GM04504 (cell line): ENCODE results near the gene SLC39A11.

Experiments used
- DNase-seq: peaks from one replicate; pipeline ENCODE4 v3.0.0-alpha.2; 2012; ENCODE audit warnings: low read depth

SLC39A11 gene

DNA sequence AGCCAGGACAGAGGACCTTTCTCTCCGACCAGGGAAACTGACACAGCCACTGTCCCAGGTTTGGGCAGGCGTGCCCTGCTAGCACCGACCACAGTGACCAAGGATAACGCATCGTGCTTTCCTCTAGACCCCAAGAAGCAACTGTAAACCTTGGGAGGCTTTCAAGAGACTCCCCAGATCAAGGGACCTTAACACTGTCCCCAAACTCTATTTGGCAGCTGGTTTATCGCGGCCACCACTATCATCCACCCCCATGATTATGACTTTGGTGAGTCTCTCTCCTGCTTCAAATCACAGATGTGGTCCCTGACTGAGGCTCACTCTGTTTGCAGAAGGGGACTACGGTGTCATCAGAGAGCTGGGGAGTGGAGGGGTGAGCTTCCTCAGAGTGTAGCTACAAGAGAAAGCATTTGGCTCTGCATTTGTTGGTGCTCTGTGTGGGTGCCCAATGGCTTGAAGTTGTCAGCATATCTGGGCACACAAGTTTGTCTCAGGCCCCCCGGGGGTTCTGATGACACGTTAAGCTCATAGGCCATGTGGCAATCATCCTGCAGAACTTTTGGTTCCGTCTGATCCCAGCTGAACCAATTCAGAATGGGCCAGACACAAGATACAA is 408.0 kb downstream of the SLC39A11 start:
- no peak for DNase-seq

DNA sequence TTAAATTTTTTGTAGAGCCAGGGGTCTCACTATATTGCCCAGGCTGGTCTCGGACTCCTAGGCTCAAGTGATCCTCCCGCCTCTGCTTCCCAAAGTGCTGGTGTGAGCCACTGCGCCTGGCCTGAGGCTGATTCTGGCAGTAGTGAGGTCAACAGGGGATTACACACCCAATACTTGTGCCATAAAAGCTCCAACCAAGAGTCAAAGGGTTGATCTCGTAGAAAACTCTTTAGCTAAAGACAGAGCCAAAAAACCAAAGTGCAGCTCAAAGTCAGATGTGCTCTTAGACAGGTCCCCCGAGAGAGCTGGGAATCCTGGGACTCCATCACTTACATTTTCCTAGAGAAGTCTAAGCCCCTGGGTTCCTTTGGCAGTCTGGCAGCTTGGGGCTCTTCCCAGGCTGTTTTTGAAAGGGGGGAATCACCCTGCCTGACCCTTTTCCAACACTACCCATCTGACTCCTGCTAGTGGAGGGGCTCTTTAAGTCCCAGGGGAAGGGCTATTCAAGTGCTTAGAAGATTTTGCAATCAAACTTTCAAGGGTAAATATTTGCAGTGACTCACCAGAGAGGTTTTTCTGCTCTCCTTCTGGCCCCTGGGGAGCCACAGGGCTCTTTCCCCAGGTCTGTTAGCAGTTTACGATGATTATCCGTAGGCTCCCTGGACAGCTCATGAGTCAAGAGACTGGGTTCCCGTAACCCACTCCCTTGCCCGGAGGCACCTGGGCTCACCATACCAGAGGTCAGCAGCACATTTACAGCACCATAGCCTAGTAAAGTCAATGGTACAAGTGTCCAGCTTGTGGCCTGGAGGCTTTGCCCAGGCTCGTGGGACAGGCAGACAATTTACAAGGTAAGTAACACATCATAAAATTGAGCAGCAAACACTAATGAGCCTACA is 408.7 kb downstream of the SLC39A11 start:
- DNase-seq = peak; percentile 91

DNA sequence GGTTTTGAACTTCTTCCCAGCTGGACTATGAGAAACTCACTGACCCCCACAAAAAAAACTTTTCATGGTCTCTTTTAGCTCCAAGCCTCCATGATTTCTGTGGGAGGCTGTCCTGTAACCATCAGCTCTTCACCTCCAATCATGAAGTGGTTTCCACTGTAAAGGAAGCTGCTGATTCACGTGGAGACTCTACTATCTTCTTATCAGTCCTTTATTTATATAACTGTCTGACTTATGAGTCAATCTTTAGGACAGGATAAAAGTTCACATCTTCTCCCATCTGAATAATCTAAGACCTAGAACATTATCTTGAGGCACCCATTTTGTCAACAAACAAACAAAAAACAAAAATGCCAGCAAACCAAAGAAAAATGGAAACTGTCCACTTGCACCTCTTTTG is 409.9 kb downstream of the SLC39A11 start:
- no peak for DNase-seq

DNA sequence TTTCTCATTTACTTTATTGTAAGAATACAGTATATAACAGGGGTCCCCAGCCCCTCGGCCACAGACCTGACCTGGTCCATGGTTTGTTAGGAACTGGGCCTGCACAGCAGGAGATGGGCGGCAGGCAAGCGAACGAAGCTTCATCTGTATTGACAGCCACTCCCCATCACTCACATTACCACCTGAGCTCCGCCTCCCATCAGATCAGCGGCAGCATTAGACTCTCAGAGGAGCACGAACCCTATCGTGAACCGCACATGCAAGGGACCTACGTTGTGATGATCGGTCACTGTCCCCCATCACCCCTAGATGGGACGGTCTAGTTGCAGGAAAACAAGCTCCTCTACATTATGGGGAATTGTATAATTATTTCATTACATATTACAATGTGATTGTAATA is 410.6 kb downstream of the SLC39A11 start:
- DNase-seq = no peak

DNA sequence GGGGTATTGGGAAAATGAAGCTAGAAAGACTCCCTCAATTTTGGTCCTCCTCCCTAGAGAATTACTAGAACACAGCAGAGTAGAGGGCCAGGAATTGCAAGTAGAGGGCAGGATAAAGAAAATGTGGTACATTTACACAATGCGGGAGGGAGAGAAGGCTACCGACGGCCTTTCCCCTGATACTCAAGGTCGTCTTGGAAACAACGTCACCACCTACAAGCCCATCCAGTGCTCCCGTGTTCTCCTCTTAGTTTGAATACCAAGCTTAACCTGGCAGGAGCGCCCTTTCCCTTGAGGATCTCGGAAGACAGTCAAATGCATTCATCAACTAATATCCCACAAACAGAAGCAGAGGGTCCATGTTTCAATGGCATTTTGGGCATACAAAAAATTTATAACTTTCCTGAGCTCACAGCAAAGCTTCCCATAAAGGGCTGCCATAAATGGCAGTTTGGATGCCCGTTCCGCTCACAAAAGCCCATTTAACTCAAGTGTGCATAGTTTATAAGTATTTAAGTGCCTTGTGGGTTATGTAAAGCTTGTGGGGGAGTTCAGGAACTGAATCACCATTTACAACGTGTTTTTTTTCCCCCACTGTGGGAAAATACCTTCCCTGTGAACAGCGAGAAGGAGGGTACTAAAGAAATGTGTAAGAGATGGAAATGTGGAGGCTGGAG is 414.6 kb downstream of the SLC39A11 start:
- no peak for DNase-seq

DNA sequence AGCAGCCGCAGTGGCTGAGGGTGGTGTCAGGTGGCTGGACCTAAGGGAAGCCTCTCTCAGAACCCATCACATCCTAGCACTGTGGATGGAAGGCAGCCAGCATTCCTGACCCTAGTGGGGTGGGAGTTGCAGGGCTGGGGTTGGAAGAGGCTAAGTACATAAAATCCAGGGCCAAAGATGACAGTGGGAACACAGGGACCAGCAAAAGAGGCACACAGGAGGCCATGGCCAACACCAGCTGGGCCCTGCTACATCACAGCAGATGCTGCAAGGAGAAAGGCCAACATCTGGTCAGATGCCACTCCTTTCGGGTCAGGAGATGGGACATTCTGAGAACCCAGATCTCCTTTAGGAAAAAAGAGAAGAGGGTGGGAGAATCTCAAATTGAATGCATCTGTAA is 415.4 kb downstream of the SLC39A11 start:
- DNase-seq = no peak

DNA sequence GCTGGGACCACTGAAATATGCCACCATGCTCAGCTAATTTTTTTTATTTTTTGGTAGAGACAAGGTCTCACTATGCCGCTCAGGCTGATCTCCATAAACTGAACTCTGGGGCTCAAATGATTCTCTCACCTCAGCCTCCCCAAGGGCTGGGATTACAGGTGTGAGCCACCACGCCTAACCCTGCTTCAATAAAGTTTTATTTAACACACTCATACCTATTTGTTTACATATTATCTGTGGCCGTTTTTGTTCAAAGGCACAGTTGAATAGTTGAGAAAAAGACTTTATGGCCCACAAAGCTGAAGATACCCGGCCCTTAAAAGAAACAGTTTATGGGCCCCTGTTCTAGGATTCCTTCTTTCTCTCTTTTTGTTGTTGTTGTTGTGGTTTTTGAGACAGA is 419.8 kb downstream of the SLC39A11 start:
- no peak for DNase-seq

DNA sequence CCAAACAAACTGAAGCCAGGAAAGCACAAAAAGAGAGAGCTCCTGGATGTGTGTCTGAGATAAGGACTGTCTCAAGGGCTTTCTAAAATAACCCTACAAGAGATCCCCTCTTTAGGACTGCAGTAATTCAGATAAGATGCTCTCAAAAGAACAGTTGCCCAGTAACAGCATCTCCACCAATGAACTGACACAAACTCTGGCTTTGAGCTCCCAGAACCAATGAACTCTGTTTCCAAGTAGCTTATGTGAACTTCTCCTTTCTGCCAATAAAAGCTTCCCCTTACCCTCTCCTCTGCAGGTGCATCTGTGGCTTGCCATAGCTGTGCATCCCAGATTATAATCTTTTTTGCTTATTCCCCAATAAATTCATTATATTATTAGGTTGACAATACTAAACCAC is 421.5 kb downstream of the SLC39A11 start:
- no peak for DNase-seq

DNA sequence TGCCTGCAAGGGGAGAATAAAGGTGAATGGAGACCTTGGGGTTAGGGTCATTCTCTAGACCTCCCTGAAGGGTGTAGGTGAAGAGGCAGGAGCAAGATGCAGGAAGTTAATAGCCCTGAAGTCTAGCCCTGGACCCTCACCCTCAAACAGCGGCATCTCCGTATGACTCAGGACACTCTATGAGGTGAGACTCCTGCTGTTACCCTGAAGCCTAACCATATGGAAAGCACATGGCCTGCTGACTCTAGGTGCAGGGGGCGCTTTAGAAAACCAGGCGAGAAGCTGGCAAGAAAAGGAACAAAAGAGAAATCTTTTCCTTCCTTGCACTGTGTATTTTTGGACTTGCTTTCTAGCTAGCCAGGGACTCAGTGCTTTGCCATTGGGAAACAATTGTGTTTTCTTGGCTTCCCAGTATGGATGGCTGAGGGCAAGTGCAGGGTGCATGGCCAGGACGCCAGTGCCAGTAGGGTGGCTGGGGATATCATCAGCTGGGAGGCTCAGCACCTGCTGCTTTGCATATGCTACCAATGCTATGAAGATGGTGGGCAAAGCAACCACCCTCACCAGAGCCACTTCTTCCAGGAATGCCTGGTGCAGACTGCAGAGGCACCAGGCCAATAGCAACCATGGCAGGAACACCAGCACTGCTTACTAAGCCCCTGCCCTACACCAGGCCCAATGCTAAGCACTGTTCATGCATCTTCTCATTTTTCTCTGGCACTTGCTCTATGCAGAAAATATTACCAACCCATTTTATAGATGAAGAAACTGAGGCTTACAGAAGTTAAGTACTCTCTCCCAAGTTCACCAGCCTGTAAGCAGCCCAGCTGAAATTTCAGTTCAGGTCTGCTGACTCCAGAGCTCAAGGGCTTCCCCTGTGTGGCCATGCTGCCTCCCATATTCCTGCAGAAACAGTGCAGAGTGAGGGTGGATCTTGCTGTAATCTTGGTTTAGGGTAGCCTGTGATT is 425.1 kb downstream of the SLC39A11 start:
- DNase-seq = no peak

DNA sequence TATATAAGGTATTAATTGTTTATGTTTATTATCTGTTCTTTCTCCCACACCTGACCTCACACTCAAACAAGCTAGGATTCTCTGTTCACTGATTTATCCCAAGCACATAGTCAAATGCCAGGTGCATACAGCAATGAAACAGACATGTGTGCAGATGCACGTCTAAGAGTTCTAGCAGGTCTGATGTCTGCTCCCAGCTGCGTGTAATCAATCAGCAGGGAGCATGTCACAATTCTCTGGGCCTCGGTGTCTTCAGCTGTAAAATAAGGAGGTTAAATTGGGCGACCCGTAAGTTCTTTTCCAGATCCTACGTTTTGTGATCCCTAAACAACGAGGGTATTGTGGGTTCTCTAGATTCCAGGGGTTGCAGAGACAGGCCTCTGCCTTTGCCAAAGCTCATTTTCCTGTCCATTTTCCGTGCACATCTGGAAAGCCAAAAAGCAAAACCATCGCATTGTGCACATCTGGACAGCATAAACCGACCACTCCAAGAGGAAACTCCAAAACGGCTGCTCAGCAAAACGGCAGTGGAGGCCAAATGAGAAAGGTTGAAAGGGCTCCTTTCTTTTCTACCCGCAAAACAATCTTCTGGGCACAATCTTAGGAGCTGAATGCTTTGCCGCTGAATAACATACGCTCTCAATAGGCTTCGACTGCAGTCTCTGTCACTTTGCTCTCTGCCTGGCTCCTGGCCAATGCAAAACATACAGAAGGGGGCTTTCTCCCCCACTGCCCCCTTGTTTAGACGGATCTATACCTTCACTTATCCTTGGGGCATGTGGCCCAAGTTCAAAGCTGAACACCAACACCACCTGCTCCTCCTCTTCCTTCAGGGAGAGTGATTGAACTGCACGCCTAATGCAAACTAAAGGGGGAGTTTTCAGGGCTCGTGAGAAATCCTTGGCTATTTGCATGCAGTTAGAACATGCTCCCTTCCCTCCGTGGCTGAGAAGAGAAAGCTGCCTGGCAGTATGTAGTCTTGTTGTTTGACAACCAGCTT is 426.3 kb downstream of the SLC39A11 start:
- no peak for DNase-seq

DNA sequence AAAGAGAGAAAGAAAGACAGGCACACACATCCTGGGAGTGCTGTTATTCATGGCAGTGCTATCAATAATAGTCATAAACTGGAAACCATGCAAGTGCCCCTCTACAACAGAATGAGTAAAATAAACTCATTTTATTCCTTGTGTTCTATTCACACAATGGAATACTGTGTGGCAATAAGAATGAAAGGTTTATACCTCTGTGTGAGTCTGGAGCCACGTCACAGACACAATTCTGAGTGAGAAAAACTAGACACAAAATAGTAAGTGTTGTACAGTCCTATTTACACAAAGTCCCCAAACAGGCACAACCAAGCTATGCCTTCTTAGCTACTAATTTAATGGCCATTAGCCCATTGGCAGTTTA is 429.7 kb downstream of the SLC39A11 start:
- no peak for DNase-seq

DNA sequence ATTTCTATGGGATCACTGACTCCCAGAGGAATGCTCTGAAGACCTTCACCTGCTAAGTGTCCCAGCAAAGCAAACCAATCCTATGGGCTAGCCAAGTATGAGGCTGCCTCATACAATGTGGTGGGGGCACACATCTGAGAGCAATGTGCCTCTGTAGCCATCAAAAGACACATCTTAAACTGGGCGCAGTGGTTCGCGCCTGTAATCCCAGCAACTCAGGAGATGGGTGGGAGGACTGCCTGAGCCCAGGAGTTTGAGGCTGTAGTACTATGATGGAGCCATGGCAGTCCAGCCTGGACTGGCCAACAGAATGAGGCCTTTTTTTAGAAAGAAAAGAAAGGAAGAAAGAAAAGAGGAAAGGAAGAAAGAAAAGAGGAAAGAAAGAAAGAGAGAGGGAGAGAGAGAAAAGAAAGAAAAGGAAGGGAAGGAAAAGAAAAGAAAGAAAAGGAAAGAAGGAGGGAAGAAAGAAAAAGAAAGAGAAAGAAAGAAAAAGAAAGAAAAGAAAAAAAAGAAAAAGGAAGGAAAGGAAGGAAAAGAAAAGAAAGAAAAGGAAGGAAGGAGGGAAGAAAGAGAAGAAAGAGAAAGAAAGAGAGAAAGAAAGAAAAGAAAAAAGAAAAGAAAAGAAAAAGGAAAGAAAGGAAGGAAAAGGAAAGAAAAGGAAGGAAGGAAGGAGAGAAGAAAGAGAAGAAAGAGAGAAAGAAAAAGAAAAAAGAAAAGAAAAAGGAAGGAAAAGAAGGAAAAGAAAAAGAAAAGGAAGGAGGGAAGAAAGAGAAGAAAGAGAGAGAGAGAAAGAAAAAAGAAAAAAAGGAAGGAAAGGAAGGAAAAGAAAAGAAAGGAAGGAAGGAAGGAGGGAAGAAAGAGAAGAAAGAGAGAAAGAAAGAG is 430.3 kb downstream of the SLC39A11 start:
- DNase-seq = no peak

DNA sequence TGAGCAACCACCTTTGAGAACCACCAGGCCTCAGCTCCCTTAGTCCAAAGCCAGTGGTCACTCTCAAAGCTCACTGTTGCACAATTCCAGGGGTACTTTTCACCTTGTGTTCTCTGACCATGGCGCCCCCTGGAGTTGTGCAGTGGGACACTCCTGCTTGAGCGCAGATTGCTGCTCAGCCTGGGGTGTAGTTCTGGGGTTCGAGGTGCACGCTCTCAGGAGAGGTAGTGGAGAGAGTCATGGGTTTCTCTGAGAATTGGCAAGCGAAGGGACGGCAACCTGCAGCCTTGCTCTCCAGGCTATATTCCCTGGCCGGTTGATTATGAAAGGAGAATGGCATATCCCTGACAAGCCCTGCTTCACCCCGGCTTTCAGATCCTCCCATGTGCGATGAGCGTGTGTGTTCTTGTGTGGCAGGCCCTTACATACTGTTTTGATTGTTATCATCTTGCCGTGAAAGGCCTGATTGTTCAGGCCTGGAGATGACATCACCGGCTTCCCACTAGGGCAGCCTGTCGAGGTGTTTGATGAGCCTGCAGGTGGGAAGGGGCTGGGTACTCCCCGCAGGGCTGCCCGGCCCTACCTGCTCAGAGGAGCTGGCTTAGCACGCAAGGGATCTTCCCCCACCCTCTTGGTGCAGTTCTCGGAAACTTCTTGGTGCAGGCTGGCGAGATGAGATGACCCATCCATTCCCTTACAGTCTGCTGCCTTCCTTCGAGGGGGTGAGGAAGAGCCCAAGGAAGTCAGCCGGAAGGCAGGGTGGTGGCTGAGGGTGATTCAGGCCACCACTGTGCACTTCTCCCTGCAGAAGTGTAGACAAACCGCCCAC is 431.2 kb downstream of the SLC39A11 start:
- DNase-seq = no peak

DNA sequence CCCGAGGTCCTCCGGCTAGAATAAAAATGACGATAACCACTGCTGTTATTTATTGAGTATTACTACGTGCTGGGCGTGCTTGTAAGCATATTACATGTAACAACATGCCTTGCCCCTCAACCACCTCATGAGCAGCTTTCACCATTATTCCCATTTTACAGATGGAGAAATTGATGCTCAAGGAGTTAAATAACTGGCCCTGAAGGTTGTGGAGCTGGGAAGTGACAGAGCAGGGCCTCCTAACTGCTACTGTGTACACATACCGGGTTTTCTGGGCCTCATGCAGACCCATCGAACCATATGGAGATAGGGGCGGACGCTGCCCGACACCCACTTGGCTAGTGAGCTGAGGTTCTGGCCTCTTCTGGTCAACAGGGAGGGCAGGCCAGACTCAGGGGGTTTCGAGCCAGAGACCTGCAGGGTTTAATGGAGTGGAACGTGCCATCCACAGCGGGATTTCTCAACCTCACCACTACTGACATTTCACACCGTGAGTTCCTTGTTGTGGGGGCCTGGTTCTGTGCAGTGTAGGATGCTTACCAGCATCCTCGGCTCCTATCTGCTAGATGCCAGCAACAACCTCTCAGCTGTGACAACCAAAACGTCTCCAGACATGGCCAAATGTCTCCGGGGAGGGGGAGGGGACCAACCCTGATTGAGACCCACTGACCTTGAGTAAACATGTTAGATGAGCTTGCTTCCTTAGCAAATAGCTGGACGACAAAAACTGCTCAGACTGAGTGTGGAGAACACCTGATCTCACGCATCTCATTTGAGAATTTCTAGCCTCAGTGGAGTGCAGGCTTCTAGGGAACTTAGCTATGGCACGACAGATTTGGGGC is 432.0 kb downstream of the SLC39A11 start:
- no peak for DNase-seq

DNA sequence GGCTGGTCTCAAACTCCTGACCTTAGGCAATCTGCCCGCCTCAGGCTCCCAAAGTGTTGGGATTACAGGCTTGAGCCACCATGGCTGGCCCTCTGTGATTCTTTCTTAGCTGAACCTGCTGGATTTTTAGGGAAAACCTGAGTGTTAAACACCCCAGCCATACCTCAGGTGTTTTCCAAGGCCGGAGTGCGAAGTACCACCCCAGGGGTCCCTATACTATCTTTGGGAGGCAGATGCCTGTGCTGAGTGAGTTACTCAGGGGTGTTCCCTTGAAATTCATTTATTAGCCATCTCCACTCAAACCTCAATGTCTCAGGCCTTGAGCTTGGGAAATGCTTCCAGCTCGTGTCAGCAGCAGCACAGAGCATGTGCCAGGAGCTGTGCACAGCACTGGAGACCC is 432.7 kb downstream of the SLC39A11 start:
- DNase-seq = no peak

DNA sequence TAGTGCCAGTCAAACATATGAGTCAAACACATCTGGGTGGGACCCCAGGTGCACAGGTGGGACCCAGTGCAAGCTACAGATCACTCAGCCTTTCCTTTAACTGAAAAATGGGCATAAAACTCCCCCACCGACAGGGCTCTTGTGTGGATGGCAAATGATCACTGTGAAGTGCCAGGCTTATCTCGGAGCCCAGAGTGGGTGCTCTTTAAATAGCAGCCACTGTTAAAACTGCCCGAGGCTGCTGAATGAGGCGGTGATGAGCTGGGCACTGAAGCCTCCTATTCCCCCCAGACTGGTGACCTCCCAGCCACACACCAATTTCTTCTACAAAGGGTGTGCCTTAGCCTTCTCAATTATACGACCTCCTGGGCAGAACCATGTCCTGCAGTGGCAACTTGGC is 433.8 kb downstream of the SLC39A11 start:
- no peak for DNase-seq

DNA sequence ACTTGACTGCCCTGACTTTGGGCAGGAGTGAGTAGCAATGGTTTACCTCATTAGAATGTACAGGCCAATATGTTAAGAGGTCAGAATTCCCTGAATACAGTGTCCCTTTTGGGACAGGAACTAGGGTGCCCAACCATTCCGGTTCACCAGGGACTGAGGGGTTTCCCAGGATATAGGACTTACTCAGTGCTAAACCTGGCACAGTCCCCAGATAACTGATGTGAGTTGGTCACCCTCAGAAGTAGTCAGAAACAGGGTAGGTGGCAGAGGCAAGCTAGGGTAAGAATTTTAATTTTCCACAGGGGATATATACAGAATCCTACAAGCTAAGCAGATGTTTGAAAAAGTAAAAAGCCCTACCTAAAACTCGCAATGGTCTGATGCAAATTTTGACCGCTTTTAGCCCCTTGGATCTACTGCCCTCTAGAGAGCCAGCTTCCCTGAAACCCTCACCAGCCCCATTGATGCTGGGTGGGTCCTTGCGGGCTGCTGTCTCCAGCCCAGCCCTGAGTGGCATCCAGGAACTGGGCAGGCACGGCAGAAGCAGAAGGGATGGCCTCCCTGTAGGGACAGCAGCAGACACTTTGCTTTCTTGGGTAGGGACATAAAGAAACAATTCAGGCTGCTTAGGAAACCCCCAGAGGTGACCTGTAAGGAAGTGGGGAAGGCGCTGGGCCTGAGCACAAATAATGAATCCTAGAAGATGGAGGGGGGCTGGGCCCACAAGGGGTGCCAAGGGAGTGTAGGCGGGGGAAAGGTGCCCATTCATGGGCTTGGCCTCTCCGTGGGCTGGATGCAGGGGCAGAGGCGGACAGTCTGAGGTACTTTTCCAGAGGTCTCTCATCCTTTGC is 434.8 kb downstream of the SLC39A11 start:
- DNase-seq = no peak
